Measurements from ENCODE around the gene APEX2. TPM values are rescaled to one million over a fixed set of nuclear protein-coding genes. Genes with fewer than 3 reads are reported as not detected.

APEX2 gene
- total RNA-seq, 1 experiment from 2014 or later = 28.5 TPM

- WGBS (ENCODE audit: extremely low coverage, insufficient read length, low lambda C conversion rate) = no CpG with 5 or more reads among the region's 4 CpGs
- Mint-ChIP-seq H3K27me3 (ENCODE audit: low read depth) (peaks cover 5% of the 10 kb centered on the region), H3K4me1 (no peaks in the 10 kb centered on the region), H3K9me3 (peaks cover 63 to 81% of the 10 kb centered on the region in 2 experiments), H3K27ac (no peak overlapping the region), H3K4me3 (no peak overlapping the region), H3K36me3 (ENCODE audit: insufficient read depth in 1 of 3, low read depth in 3 of 3) (no peaks in the 10 kb centered on the region)
- no peak overlapping the region for H4K91ac ChIP-seq (ENCODE audit: insufficient read length, low read depth, low read length)
- no peak for TF ChIP-seq CTCF (conservative IDR thresholded peaks at IDR 0.05)
- H3K4me2 ChIP-seq (ENCODE audit: insufficient read depth, insufficient read length, low read length) = no peak overlapping the region
- H2BK12ac ChIP-seq (ENCODE audit: insufficient read length, low read depth, low read length) = no peak overlapping the region
- no peak overlapping the region for H4K5ac ChIP-seq (ENCODE audit: insufficient read length, low read depth, low read length)
- H2BK20ac ChIP-seq (ENCODE audit: low read depth, low read length, poor library complexity, severe bottlenecking) = no peak overlapping the region
- H3K79me1 ChIP-seq (ENCODE audit: insufficient read depth, low read depth, low read length, poor library complexity, severe bottlenecking) = no peaks in the 10 kb centered on the region
- H2BK15ac ChIP-seq (ENCODE audit: low read depth, low read length) = no peak overlapping the region
- no peak for DNase-seq
- H4K20me1 ChIP-seq (ENCODE audit: control insufficient read depth, insufficient read depth, insufficient read length) = no peaks in the 10 kb centered on the region
- peaks cover 48% of the 10 kb centered on the region for H3K9me3 ChIP-seq (ENCODE audit: control insufficient read depth, low read depth, low read length)
- no peaks in the 10 kb centered on the region for H3K79me2 ChIP-seq (ENCODE audit: insufficient read depth, low read length)
- no peak overlapping the region for H3K56ac ChIP-seq (ENCODE audit: insufficient read length, low read depth, low read length)
- no peak overlapping the region for H3K9ac ChIP-seq (ENCODE audit: extremely low read depth, insufficient read length, low read length)
- H2BK5ac ChIP-seq (ENCODE audit: insufficient read length, low read length) = no peak overlapping the region
- H3K23me2 ChIP-seq (ENCODE audit: insufficient read length, low read depth, low read length, poor library complexity, severe bottlenecking) = no peaks in the 10 kb centered on the region
- no peak overlapping the region for H3K14ac ChIP-seq (ENCODE audit: insufficient read depth, low read length)
- no peak overlapping the region for H3T11ph ChIP-seq (ENCODE audit: low read length)
- no peak overlapping the region for H3K27ac ChIP-seq (ENCODE audit: insufficient read length, low read depth, low read length)
- no peaks in the 10 kb centered on the region for H3K4me1 ChIP-seq (ENCODE audit: insufficient read depth, low read length)
- no peak overlapping the region for H2AK5ac ChIP-seq (ENCODE audit: insufficient read length, low read length)
- H4K8ac ChIP-seq (replicated peaks; ENCODE audit: insufficient read length, low read depth, low read length) = no peak overlapping the region
- H3K4ac ChIP-seq (ENCODE audit: low read depth, low read length) = no peak overlapping the region
- no peaks in the 10 kb centered on the region for H3K27me3 ChIP-seq (ENCODE audit: insufficient read depth, low read length)
- no peak overlapping the region for H2BK120ac ChIP-seq (ENCODE audit: low read depth, low read length, poor library complexity, severe bottlenecking)
- H3K23ac ChIP-seq (ENCODE audit: insufficient read length, low read depth, low read length) = no peak overlapping the region
- no peak overlapping the region for H3K18ac ChIP-seq (ENCODE audit: insufficient read length, low read depth, low read length)
- no peak overlapping the region for H2AFZ ChIP-seq (ENCODE audit: low read length)
Observed at GRCh38 chrX:54964766-54965497, 35.2 kb upstream of the APEX2 start.
